Epithelial cell of esophagus (primary cell): ENCODE measurements around the gene YJU2.
"Not testable (repeated sequence)": the region's sequence is repeated elsewhere in the genome, so short reads cannot be mapped to it uniquely, and the experiment has no call there.

ENCODE experiments used
- DNase-seq: peaks from one replicate; pipeline ENCODE4 v3.0.0; 2010; ENCODE audit warnings: low read depth
- H3K4me3 ChIP-seq: 2 replicates; pipeline ENCODE4 v1.5.1; 2011; ENCODE audit warnings: mild to moderate bottlenecking, low read length, control low read depth
- CTCF ChIP-seq: IDR thresholded peaks from 2 replicates; pipeline ENCODE4 v1.5.1; 2011; ENCODE audit warnings: low read depth, mild to moderate bottlenecking, low read length, control low read depth, inconsistent platforms; ENCODE audit not compliant: insufficient read depth; ENCODE audit errors: missing control alignments

YJU2 gene

GRCh38 chr19:4238831-4239230 lies 8.0 kb upstream of the YJU2 start:
- H3K4me3 ChIP-seq = no peak overlapping the region
- DNase-seq = no peak
- no peak for TF ChIP-seq CTCF

DNA sequence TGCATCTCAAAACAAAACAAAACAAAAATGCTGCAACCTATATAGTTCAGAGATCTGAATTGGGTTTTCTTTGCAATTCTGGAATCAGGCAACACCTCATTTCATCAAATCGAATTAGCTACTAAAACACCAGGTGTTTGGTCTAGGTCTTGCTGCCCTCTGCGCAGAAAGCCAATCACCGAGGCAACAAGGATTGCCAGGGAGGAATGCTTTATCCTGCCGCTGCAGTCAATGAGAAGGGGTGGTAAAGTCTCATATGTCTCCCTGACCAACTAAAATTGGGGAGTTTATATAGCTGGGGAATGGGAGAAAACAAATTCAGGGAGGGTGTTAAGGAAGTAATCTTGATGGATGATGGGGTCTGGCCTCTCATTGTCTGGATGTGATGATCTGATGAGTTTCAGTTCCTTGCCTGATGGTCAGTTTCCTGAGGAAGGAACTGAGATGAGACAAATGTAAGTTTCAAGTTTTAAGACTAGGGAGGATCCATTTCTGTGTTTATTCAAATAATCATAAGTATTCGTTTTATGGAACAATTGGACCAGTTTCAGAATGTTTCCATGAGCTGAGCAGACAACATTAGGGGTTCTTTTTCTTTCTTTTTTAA lies 5.0 kb upstream of the YJU2 start:
- no peak for DNase-seq
- no peak overlapping the region for H3K4me3 ChIP-seq
- TF ChIP-seq CTCF = no peak

DNA sequence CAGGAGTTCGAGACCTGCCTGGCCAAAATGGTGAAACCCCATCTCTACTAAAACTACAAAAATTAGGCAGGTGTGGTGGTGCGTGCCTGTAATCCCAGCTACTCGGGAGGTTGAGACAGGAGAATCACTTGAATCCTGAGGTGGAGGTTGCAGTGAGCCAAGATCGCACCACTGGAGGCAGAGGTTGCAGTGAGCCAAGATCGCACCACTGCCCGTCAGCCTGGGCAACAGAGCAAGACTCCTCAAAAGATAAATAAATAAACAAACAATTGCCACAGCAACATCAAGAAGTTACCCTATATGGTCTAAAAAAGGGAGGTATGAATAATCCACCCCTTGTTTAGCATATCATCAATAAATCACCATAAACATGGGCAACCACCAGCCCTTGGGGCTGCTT lies 942 bp upstream of the YJU2 start:
- not testable (repeated sequence) for DNase-seq, H3K4me3 ChIP-seq

DNA sequence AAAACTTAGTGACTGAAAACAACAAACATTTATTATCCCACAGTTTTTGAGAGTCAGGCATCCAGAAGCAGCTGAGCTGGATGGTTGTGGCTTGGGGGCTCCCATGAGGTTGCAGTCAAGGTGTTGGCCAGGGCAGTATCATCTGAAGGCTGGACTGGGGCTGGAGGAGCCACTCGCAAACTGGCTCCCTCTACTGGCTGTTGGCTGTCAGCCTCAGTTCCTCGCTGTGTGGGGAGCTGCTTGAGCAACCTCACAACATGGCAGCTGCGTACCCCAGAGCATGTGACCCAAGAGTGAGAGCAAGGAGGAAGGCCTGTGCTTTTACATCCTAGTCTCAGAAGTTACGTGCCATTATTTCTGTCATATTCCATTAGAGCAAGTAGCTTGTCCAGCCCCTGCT lies 9.7 kb downstream of the YJU2 start:
- no peak for TF ChIP-seq CTCF
- H3K4me3 ChIP-seq = no peak overlapping the region
- DNase-seq = no peak

- DNase-seq = no peak
- TF ChIP-seq CTCF = no peak
- H3K4me3 ChIP-seq = no peak overlapping the region
These were observed 10.1 kb downstream of the YJU2 start for GRCh38 chr19:4257025-4257424.

- DNase-seq = no peak
- no peak for TF ChIP-seq CTCF
- H3K4me3 ChIP-seq = no peak overlapping the region
These were observed 11.3 kb downstream of the YJU2 start for GRCh38 chr19:4258181-4258580.

DNA sequence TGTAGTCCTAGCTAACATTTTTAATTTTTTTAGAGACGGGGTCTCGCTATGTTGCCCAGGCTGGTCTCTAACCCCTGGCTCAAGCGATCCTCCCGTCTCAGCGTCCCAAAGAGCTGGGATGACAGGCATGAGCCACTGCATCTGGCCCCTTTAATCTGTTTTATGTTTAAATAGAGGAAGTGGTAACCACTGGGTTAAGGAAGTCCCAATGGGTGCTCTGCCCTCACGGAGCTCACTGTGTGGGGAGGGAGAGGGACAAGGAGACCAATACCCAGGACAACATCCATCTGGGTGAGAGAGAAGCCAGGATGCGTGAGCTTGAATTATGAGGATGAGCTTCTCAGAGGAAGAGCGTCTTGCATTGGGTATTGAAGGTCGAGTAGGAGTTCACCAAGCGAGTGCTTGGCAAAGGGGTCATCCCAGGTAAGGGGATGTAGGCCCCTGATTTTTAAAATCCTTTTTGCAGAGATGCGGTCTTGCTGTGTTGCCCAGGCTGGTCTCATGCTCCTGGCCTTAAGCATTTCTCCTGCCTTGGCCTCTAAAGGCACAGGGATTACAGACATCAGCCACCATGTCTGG lies 13.8 kb downstream of the YJU2 start:
- DNase-seq = no peak
- no peak overlapping the region for H3K4me3 ChIP-seq
- TF ChIP-seq CTCF = no peak
